Activated B cell treated with CpG ODN at 0.5 μM for 24 hours (primary cell): ENCODE measurements around the gene ABLIM2. TPM values are rescaled to one million over a fixed set of nuclear protein-coding genes. Genes with fewer than 3 reads are reported as not detected.

Experiments
- ATAC-seq: fragments of 200-7000 bp; cut with Tn5 transposase; one replicate; pipeline ENCODE4 v1.10.0; 2021; ENCODE audit warnings: low read depth, mild to moderate bottlenecking, moderate library complexity
- CTCF ChIA-PET: fragments of 350-600 bp; sonication (Branson Sonifier 250); formaldehyde crosslinking; loops from one replicate; lab custom pipeline; 2021; ENCODE audit warnings: antibody characterized with exemption; lab: Charles Lee
- POLR2A ChIA-PET: fragments of 350-600 bp; sonication (Branson Sonifier 250); formaldehyde crosslinking; loops from one replicate; lab custom pipeline; 2021; ENCODE audit warnings: antibody characterized with exemption; lab: Charles Lee
- DNase-seq: peaks from one replicate; pipeline ENCODE4 v3.0.0; 2022
- H3K27ac Mint-ChIP-seq: one replicate; pipeline ENCODE4 v1.8.0; 2020; ENCODE audit warnings: mixed read lengths
- H3K27me3 Mint-ChIP-seq: one replicate; pipeline ENCODE4 v1.8.0; 2021; ENCODE audit warnings: mixed read lengths
- H3K36me3 Mint-ChIP-seq: one replicate; pipeline ENCODE4 v1.8.0; 2021; ENCODE audit warnings: low read depth, mixed read lengths
- H3K4me1 Mint-ChIP-seq: one replicate; pipeline ENCODE4 v1.8.0; 2021; ENCODE audit warnings: mixed read lengths
- H3K4me3 Mint-ChIP-seq: one replicate; pipeline ENCODE4 v1.8.0; 2020; ENCODE audit warnings: mild to moderate bottlenecking, mixed read lengths
- H3K9me3 Mint-ChIP-seq: one replicate; pipeline ENCODE4 v1.8.0; 2020; ENCODE audit warnings: mixed read lengths
- CTCF ChIP-seq: fragments of 200-600 bp; IDR thresholded peaks from one replicate; pipeline ENCODE4 v1.8.0; 2022; ENCODE audit warnings: antibody characterized with exemption, mild to moderate bottlenecking
- intact Hi-C: fragments of 100-400 bp; cut with micrococcal nuclease; formaldehyde crosslinking; loops from one replicate; pipeline ENCODE4 v1.15.1; 2024
- total RNA-seq: library from RNA; stranded (reverse); gene quantifications from 2 replicates; pipeline ENCODE4 v1.2.3, GENCODE V29; 2022

The ABLIM2 gene
- total RNA-seq, 1 donor from 2014 or later, result 5.2 TPM

DNA sequence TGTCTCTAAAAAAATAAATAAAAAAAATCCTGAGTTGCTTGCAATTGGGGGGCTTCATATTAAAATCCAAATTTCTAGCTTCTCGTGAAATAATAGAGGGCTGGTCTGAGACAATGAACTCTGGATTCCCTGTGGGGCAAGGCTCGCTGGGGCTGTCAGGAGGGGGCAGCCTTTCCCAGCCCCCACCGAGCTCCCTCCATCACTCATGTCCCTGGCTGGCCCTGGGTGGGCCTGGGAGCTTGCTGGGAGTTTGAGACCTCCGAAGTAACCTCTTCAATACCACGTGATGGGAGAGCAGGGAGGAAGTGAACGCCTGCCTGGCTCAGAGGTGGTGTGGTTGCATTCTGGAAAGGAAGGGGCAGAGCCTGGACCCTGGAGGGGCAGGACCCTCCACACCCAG, 164.9 kb downstream of the ABLIM2 start:
- Mint-ChIP-seq H3K27ac (no peak overlapping the region), H3K27me3 (no peaks in the 10 kb centered on the region), H3K4me3 (no peak overlapping the region), H3K36me3 (no peaks in the 10 kb centered on the region), H3K9me3 (peaks cover 8% of the 10 kb centered on the region), H3K4me1 (no peaks in the 10 kb centered on the region)
- ChIA-PET CTCF (no interaction called here), POLR2A (no interaction called here)
- TF ChIP-seq CTCF, result no peak
- ATAC-seq (no peak), DNase-seq (no peak)
- intact Hi-C loops, result no loop called here

DNA sequence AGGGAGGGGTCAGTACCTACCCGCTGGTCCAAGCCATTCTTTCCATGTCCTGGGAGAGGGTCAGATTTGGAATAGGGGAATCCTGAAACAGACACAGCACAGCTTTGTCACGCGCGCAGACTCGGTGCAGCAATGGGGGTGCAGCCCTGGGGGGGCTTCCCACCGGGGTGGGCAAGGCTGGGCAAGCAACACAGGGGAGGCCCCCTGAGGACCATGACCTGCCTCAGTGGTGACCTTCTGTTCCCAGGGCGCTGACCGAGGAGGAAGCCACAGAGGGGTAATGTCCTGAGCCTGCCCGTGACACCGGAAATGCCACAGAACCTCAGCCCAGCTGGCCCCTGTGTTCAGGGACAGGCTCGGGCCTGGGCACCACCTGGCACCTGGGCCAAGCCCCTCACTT, 165.8 kb downstream of the ABLIM2 start:
- ATAC-seq (no peak), DNase-seq (no peak)
- ChIA-PET CTCF (no interaction called here), POLR2A (no interaction called here)
- H3K4me3 Mint-ChIP-seq, result no peak overlapping the region
- intact Hi-C loops, result no loop called here
- no peaks in the 10 kb centered on the region for H3K4me1 Mint-ChIP-seq
- TF ChIP-seq CTCF, result no peak
- H3K9me3 Mint-ChIP-seq, result peaks cover 10% of the 10 kb centered on the region
- H3K27ac Mint-ChIP-seq, result no peak overlapping the region
- H3K36me3 Mint-ChIP-seq, result no peaks in the 10 kb centered on the region
- H3K27me3 Mint-ChIP-seq, result no peaks in the 10 kb centered on the region

DNA sequence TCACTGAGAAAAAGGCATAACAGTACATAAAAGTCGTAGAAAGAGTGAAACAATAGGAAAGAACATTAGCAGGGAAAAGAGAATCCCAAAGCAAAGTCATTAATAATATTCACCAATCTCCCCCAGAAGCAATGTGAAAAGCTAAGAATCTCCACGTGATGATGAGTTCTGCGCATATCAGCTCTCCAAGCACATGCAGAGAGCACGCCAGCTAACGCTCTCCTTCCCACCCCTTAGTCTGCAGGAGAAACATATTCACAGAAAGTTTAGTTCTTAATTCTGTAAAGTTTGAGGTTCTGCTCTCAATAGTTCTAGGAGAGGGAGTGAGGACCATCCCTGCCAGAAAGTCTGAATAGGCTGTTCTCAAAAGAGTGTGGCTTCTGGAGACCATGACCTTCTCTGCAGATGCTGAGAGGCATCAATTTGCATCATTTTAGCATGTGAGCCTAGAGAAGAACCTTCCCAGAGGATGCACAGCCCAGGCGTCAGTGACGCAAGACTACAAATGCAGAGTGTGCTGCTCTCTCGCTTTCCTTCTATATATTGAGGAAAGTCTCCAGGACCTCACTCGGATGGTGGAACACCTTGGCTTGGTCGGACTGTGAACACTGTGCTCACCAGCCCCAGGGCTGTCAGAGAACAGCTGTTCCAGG, 167.7 kb downstream of the ABLIM2 start:
- ATAC-seq (no peak), DNase-seq (no peak)
- TF ChIP-seq CTCF, result no peak
- intact Hi-C loops, result no loop called here
- ChIA-PET CTCF (no interaction called here), POLR2A (no interaction called here)
- no peak overlapping the region for H3K4me3 Mint-ChIP-seq
- peaks cover 4% of the 10 kb centered on the region for H3K27me3 Mint-ChIP-seq
- H3K9me3 Mint-ChIP-seq, result peaks cover 10% of the 10 kb centered on the region
- H3K36me3 Mint-ChIP-seq, result no peaks in the 10 kb centered on the region
- H3K27ac Mint-ChIP-seq, result no peak overlapping the region
- H3K4me1 Mint-ChIP-seq, result no peaks in the 10 kb centered on the region

- CTCF ChIA-PET, result interaction anchor here (0.5 kb wide), 1 partner anchor 38 kb away, joined by 3 read pairs; no protein-coding TSS in a partner anchor
- intact Hi-C loops, result no loop called here
- no peak overlapping the region for H3K4me3 Mint-ChIP-seq
- no peak for ATAC-seq
- H3K4me1 Mint-ChIP-seq, result no peaks in the 10 kb centered on the region
- TF ChIP-seq CTCF, result no peak
- no peak overlapping the region for H3K27ac Mint-ChIP-seq
- POLR2A ChIA-PET, result no interaction called here
- H3K27me3 Mint-ChIP-seq, result peaks cover 5% of the 10 kb centered on the region
- peaks cover 8% of the 10 kb centered on the region for H3K9me3 Mint-ChIP-seq
- H3K36me3 Mint-ChIP-seq, result no peaks in the 10 kb centered on the region
- DNase-seq, result no peak
Measured at GRCh38 chr4:7989654-7990053, 169.0 kb downstream of the ABLIM2 start.

- no peak overlapping the region for H3K27ac Mint-ChIP-seq
- POLR2A ChIA-PET, result no interaction called here
- H3K27me3 Mint-ChIP-seq, result peaks cover 6% of the 10 kb centered on the region
- TF ChIP-seq CTCF, result no peak
- ATAC-seq, result no peak
- CTCF ChIA-PET, result no interaction called here
- no peak overlapping the region for H3K4me3 Mint-ChIP-seq
- H3K9me3 Mint-ChIP-seq, result peaks cover 8% of the 10 kb centered on the region
- intact Hi-C loops, result no loop called here
- H3K4me1 Mint-ChIP-seq, result no peaks in the 10 kb centered on the region
- H3K36me3 Mint-ChIP-seq, result no peaks in the 10 kb centered on the region
- no peak for DNase-seq
Measured at GRCh38 chr4:7988437-7988836, 170.2 kb downstream of the ABLIM2 start.
